ENCODE measurements around the gene TYW1.
"Not testable (repeated sequence)": the region's sequence is repeated elsewhere in the genome, so short reads cannot be mapped to it uniquely, and the experiment has no call there.

TYW1 gene

DNA sequence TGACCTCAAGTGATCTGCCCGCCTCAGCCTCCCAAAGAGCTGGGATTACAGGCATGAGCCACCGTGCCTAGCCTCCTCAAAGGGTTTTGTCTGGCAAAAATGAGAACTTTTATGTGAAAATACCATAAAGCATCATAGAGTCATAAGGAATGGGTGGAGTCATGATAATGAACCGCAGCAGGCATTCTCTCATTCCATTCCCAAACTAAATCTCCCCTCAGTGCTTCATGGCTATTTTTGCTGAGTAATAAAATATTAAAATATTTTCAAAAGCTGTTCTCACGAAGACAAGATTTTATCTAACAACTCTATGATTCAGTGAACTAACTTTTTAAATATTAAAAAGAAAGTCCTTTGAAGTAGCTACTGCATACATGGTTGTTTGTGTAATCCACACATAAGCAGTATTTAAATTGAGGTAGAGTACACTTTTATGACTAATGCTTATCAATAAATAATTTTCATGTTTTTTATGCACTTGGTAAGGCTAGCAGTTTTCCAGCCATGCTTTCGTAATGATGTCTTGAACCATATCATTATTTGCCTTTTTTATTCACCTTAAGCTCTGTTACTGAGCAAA lies 195.6 kb downstream of the TYW1 start:
- DNase-seq (ENCODE audit: low read depth): peak; percentile 14

GRCh38 chr7:67192889-67193613 lies 196.4 kb downstream of the TYW1 start:
- DNase-seq (ENCODE audit: low read depth): peak; percentile 78

DNA sequence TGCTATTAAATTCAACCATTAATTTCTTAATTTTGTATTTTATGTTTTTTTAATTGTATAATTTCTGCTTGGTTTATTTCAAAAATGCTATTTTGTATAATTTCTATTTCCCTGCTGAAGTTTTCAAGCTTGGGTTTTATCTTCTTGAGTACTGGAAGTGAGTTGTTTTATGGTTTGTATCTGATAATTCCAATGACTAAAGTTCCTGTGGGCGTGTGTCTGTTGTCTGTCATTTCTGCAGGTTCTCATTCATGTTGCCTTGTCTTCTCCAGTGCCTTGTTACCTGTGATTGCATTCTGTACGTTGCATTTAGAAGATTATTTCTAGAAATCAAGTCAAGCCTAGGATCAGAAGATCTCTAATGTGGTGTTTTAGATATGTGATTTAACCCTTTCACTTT lies 199.5 kb downstream of the TYW1 start:
- DNase-seq (ENCODE audit: low read depth): not testable (repeated sequence)

GRCh38 chr7:67198865-67199526 lies 202.4 kb downstream of the TYW1 start:
- DNase-seq (ENCODE audit: low read depth): not testable (repeated sequence)

GRCh38 chr7:67205772-67206171 lies 209.1 kb downstream of the TYW1 start:
- DNase-seq (ENCODE audit: low read depth): not testable (repeated sequence)

DNA sequence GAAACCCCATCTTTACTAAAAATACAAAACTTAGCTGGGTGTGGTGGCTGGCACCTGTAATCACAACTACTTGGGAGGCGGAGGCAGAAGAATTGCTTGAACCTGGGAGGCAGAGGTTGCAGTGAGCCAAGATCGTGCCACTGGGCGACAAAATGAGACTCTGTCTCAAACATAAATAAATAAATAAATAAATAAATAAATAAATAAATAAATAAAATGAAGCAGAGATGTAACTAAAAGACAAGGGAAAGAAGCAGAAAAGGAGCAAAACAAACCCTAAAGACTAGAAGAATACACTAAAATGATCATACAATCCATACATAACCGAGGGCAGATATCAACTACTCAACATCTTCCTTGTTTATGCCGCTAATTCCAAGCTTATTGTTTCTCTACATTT lies 209.8 kb downstream of the TYW1 start:
- no peak for DNase-seq (ENCODE audit: low read depth)

- DNase-seq (ENCODE audit: low read depth): not testable (repeated sequence)
These were observed 212.0 kb downstream of the TYW1 start for GRCh38 chr7:67208656-67209055.

DNA sequence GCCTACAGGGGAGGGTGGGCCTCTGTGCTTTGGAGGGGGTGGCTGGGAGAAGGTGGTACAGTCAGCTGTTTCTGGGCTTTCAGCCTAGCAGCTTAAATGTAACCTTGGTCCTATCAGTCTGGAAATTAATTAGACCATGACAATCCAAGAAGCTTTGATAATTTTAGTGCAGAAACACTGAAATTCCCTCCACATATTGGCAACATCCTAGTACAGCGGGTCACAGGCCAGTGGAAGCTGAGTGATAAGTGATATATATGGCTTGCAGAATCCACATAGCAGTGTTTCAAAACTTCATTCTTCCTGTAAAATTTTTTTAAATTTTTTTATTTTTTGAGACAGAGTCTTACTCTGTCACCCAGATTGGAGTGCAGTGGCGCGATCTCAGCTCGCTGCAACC lies 212.6 kb downstream of the TYW1 start:
- no peak for DNase-seq (ENCODE audit: low read depth)

- no peak for DNase-seq (ENCODE audit: low read depth)
These were observed 213.9 kb downstream of the TYW1 start for GRCh38 chr7:67210567-67210966.

GRCh38 chr7:67211650-67212330 lies 215.2 kb downstream of the TYW1 start:
- DNase-seq (ENCODE audit: low read depth): not testable (repeated sequence)

GRCh38 chr7:67213038-67213437 lies 216.4 kb downstream of the TYW1 start:
- not testable (repeated sequence) for DNase-seq (ENCODE audit: low read depth)

- DNase-seq (ENCODE audit: low read depth): peak; percentile 95
These were observed 226.9 kb downstream of the TYW1 start for GRCh38 chr7:67223551-67223950.

- peak; percentile 88 for DNase-seq (ENCODE audit: low read depth)
These were observed 229.8 kb downstream of the TYW1 start for GRCh38 chr7:67226340-67226907.

GRCh38 chr7:67226967-67227366 lies 230.3 kb downstream of the TYW1 start:
- DNase-seq (ENCODE audit: low read depth): not testable (repeated sequence)

DNA sequence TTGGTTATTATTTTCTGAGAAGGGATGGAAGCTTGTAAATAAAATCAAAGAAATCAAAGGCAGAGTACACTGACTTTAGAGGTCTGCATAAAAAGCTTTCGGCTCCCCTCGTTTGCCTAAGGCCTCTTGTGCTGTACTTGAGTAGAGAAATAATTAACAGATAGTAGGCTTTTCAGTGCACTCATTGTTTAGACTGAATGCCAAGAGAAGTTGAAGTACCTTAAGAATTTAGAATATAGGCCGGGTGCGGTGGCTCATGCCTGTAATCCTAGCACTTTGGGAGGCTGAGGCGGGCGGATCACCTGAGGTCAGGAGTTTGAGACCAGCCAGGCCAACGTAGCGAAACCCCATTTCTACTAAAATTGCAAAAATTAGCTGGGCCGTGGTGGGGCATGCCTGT lies 232.4 kb downstream of the TYW1 start:
- not testable (repeated sequence) for DNase-seq (ENCODE audit: low read depth)

DNA sequence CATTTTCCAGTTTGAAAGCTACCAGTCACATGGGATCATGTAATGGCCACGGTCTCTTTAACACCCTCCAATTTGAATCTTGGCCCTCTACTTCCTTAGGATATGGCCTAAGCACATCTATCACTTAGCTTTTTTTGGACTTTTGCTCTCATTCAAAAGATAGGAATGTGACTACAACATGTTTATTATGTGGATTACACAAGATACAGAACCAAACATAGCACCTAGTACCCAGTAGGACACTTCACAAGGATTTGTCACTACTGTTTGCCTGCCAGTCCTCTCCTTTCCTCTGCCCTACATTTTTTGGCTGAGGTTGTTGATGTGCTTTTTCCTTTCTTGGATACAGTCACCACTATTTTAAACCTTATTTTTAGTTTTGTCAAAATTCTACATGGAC lies 233.4 kb downstream of the TYW1 start:
- DNase-seq (ENCODE audit: low read depth): peak; percentile 6

GRCh38 chr7:67233506-67233905 lies 236.9 kb downstream of the TYW1 start:
- not testable (repeated sequence) for DNase-seq (ENCODE audit: low read depth)

GRCh38 chr7:67236216-67236615 lies 239.6 kb downstream of the TYW1 start:
- DNase-seq (ENCODE audit: low read depth): not testable (repeated sequence)

GRCh38 chr7:67242871-67243270 lies 246.2 kb downstream of the TYW1 start:
- not testable (repeated sequence) for DNase-seq (ENCODE audit: low read depth)

DNA sequence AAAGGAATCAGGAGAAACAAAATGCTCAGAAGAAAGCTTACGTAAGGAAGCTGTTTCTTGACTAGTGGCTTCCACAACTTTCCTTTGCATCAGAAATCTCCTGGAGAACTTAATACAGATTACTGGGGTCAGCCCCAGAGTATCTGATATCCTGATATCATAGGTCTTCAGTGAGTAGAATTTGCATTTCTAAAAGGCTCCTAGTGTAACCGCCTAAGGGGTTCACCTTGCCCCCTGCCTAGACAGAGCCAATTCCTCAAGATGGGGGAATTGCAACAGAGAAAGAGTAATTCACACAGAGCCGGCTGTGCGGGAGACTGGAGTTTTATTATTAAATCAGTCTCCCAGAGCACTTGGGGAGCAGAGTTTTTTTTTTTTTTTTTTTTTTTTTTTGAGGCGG lies 251.7 kb downstream of the TYW1 start:
- not testable (repeated sequence) for DNase-seq (ENCODE audit: low read depth)

GRCh38 chr7:67251986-67252558 lies 255.4 kb downstream of the TYW1 start:
- peak; percentile 8 for DNase-seq (ENCODE audit: low read depth)

DNA sequence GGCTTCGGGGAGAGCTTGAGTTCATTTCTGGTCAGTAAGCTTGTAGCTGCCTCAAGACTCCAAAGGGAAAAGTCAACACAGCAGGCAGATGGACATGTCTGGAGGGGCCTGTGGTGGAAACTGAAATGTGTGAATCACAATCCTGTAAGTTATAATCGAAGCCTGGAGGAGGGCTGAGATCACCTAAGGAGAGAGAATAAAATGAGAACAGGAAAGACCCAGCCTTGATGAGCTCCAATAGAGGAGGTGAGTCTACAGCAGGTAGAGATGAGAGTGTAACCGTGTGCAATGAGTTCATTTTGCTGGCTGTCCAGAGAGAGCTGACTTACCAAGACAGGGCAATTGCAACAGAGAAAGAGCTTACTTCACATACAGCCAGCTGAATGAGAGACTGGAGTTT lies 258.4 kb downstream of the TYW1 start:
- not testable (repeated sequence) for DNase-seq (ENCODE audit: low read depth)

Data from iris pigment epithelial cell (primary cell).